ENCODE results near the gene MYO10. TPM values are rescaled to one million over a fixed set of nuclear protein-coding genes. Genes with fewer than 3 reads are reported as not detected.

The MYO10 gene
- total RNA-seq, 6 donors from 2014 or later, result 31.9 to 135 (median 57.7) TPM

DNA sequence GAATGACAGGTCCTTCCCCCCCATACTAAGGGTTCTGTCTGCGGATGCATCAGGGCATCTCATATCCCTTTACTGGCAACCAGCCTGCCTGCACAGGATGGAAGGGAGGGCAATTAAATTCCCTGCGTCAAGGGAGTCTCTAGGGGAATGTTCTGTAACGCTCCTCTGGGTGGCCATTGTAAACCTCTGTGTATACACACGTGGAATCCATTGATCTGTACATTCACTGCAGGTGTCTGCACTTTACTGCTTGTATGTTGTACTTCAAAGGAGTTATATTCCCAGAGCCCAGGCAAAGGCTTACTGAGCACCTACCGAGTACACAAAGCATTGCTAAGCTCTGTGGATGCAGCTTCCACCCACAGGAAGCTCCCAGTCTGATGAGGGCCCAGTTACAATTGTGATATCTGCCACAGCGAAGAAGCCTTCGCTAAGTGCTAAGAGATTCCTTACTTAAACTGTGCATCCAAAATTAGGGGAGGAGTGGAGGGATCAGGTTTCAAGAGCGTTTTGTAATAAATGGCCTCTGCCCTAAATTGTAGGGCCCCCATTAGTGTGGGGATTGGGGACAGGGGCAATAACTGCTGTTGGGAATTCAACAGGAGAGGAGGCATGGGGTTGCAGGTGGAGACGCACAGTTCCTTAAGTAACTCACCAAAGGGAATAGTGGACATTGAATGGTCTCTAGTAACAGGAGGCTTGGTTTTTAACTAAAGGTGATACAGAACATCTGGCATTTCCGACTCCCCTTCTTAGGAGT, 317.8 kb downstream of the MYO10 start:
- H3K9me3 ChIP-seq, result no peaks in the 10 kb centered on the region
- no peaks in the 10 kb centered on the region for H3K27me3 ChIP-seq
- peaks cover 6 to 23% (median 11%) of the 10 kb centered on the region in 4 donors for H3K4me1 ChIP-seq
- TF ChIP-seq POLR2AphosphoS5 (IDR thresholded peaks at IDR 0.05), result no peak
- WGBS, 2 donors, result 75 to 90% methylated on average over 10 of the region's 10 CpGs
- no peaks in the 10 kb centered on the region for H3K36me3 ChIP-seq
- no peak overlapping the region for H3K4me3 ChIP-seq
- H3K27ac ChIP-seq, result no peak overlapping the region
- no peak for DNase-seq
- ATAC-seq (ENCODE audit: low FRiP score in 2 of 2), result no peak

- Histone ChIP-seq H3K27ac (peak overlapping the region; percentile 47 to 68 (median 60)), H3K4me1 (peaks cover 6 to 23% (median 11%) of the 10 kb centered on the region in 4 donors), H3K9me3 (no peaks in the 10 kb centered on the region), H3K4me3 (peak overlapping the region; percentile 27 to 87 (median 69)), H3K27me3 (no peaks in the 10 kb centered on the region), H3K36me3 (no peaks in the 10 kb centered on the region)
- 26 to 40% methylated on average over 22 to 27 of the region's 27 CpGs for WGBS, 2 donors
- peak in 1 of 2 donors; percentile 72 for DNase-seq
- TF ChIP-seq, protein P1, sequence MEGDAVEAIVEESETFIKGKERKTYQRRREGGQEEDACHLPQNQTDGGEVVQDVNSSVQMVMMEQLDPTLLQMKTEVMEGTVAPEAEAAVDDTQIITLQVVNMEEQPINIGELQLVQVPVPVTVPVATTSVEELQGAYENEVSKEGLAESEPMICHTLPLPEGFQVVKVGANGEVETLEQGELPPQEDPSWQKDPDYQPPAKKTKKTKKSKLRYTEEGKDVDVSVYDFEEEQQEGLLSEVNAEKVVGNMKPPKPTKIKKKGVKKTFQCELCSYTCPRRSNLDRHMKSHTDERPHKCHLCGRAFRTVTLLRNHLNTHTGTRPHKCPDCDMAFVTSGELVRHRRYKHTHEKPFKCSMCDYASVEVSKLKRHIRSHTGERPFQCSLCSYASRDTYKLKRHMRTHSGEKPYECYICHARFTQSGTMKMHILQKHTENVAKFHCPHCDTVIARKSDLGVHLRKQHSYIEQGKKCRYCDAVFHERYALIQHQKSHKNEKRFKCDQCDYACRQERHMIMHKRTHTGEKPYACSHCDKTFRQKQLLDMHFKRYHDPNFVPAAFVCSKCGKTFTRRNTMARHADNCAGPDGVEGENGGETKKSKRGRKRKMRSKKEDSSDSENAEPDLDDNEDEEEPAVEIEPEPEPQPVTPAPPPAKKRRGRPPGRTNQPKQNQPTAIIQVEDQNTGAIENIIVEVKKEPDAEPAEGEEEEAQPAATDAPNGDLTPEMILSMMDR (IDR thresholded peaks at IDR 0.05), result no peak
- TF ChIP-seq POLR2A (IDR thresholded peaks at IDR 0.05) (no peak), POLR2AphosphoS5 (IDR thresholded peaks at IDR 0.05) (no peak), EP300 (IDR thresholded peaks at IDR 0.05) (no peak)
- ATAC-seq (ENCODE audit: low FRiP score in 2 of 2), result no peak
These were observed 318.7 kb downstream of the MYO10 start for GRCh38 chr5:16617274-16617968.

DNA sequence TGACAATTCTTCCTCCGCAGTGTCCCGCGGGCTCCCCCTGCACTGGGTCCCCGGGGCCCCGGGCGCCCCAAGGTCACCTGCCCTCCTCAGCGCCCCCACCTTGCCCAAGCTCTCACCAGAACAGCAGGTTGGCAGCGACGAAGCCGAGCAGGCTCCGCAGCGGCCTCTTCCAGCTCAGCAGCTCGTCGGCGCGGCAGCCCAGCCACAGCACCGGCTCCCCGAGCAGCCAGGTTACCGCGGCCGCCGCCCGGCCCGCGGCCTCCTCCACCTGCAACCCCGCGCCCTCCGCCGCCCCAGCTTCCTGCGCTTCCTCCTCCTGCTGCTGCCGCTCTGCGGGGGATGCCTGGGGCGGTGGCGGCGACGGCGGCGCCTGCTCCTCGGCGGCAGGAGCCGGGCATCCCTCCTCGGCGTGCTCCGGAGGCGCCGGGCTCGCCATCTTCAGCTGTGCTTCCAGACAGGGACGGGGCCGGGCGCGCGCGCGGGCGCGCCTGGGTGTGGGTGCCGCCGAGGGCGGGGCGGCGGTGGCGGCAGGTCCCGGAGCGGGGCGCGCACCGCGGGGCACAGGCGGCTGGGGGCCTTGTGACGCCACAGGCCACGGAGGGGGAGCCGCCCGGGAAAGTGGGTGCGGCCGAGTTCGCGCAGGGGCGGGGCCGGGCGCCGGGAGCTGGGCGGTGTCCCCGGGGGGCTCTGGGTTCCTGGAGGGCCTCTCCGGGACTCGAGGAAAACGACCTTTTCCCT, 319.4 kb downstream of the MYO10 start, which contains the start of gene RETREG1:
RETREG1 (minus strand) TSS at position 462 of the 738 bp plus-strand sequence; CDS start at position 436, 26 bp downstream.
- WGBS, 2 donors, result 1% methylated on average over 35 of the region's 86 CpGs; no CpG with 5 or more reads in 1 of the 2 donors
- no peak for TF ChIP-seq POLR2AphosphoS5 (IDR thresholded peaks at IDR 0.05)
- TF ChIP-seq EP300 (IDR thresholded peaks at IDR 0.05), result no peak
- TF ChIP-seq, protein P1 (IDR thresholded peaks at IDR 0.05), result no peak
- TF ChIP-seq POLR2A (IDR thresholded peaks at IDR 0.05), result peak in 1 of 4 donors; percentile 46
- Histone ChIP-seq H3K36me3 (no peaks in the 10 kb centered on the region), H3K4me3 (peak within 1 kb of the TSS; percentile 32 to 87 (median 69)), H3K27ac (peak within 1 kb of the TSS; percentile 47 to 68 (median 60)), H3K4me1 (peaks cover 6 to 23% (median 11%) of the 10 kb centered on the region in 4 donors), H3K9me3 (no peaks in the 10 kb centered on the region), H3K27me3 (no peaks in the 10 kb centered on the region)
- ATAC-seq (ENCODE audit: low FRiP score in 2 of 2) (peak; percentile 60 to 92), DNase-seq (peak; percentile 64 to 96)

DNA sequence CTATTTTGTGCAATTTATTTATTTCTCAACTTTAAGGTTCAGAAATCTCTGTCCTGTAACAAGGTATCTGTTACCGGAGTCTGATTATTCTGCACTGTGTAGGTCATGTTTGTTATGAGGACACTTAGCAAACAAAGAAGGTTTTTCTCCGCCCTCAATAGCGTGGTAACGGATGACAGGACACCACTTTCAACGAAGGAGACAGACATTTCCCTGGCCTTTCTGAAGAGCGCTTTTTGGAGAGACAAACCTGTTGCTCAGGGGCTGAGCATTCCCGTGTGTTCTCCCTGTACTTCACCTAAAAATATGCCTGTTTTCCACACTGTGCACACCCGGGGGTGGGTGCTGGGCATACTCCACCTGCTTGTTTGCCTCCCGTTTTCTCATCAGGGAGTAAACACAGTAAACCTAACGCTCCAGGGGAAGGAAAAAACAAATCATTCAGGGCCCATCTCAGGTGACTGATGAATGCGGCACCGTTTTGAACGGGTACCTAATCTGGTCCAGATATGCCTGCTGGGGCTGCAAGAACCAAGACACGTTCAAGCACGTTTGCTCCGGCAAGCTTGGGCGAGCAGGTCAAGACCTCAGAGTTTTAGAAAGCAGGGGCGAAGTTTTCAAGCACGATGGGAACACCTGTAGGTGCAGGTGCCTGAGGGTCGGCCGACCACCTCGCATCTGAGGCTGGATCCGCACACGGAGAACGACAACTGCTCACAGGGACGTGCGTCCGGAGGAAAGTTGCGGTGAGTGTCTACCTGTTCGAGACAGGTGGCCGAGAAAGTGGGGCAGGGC, 320.1 kb downstream of the MYO10 start:
- TF ChIP-seq POLR2A (IDR thresholded peaks at IDR 0.05) (no peak), POLR2AphosphoS5 (IDR thresholded peaks at IDR 0.05) (no peak)
- Histone ChIP-seq H3K9me3 (no peaks in the 10 kb centered on the region), H3K4me3 (peak overlapping the region; percentile 32 to 87 (median 69)), H3K36me3 (no peaks in the 10 kb centered on the region), H3K27me3 (no peaks in the 10 kb centered on the region), H3K4me1 (peaks cover 6 to 23% (median 11%) of the 10 kb centered on the region in 4 donors), H3K27ac (peak overlapping the region in 2 of 4 donors; percentile 54 to 65)
- DNase-seq, result no peak
- WGBS, 2 donors, result 14 to 33% methylated on average over 10 to 31 of the region's 31 CpGs
- ATAC-seq (ENCODE audit: low FRiP score in 2 of 2), result no peak

DNA sequence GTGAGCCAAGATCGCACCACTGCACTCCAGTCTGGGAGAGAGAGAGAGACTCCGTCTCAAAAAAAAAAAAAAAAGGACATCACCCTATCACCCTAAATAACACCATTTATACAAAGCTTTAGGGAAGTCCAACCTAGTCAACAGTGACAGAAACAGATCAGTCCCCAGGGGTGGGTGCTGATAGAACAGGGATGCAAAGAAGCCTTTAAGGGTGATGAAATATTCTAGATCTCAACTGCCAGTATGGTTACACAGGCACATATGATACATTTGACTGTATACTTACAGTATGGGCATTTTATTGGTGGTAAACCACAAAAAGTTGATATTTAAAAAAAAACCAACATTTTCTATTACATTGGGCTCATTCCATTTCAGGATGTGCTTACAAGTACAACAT, 324.1 kb downstream of the MYO10 start:
- 89 to 97% methylated on average over 2 of the region's 2 CpGs for WGBS, 2 donors
- ATAC-seq (ENCODE audit: low FRiP score in 2 of 2) (no peak), DNase-seq (no peak)
- no peak overlapping the region for H3K27ac ChIP-seq
- H3K36me3 ChIP-seq, result no peaks in the 10 kb centered on the region
- no peak for TF ChIP-seq EP300 (IDR thresholded peaks at IDR 0.05)
- no peak for TF ChIP-seq POLR2A (IDR thresholded peaks at IDR 0.05)
- TF ChIP-seq POLR2AphosphoS5 (IDR thresholded peaks at IDR 0.05), result no peak
- no peaks in the 10 kb centered on the region for H3K9me3 ChIP-seq
- H3K27me3 ChIP-seq, result no peaks in the 10 kb centered on the region
- no peak overlapping the region for H3K4me3 ChIP-seq
- H3K4me1 ChIP-seq, result peaks cover 6 to 16% (median 11%) of the 10 kb centered on the region in 4 donors

Small RNA genes lying within 50 kb of the gene (small RNA-seq; reads per million reads assigned to genes)
- 0 reads per million in 4 donors for gene RF00019
- 0 reads per million in 4 donors for gene RNA5SP179
- 0 reads per million in 4 donors for gene RNU6-660P

All from upper lobe of left lung (tissue), 6 donors.